HCT116 (cell line): ENCODE data around the gene MADCAM1. TPM values are rescaled to one million over a fixed set of nuclear protein-coding genes. Genes with fewer than 3 reads are reported as not detected.
A peak's percentile ranks its signal among the peaks of the same experiment; 100 is the strongest.

Source experiments
- ATAC-seq: fragments of 200-7000 bp; cut with Tn5 transposase; 2 replicates; pipeline ENCODE4 v1.9.1; 2020; ENCODE audit warnings: mild to moderate bottlenecking, moderate library complexity
- BruUV-seq: library from RNA; stranded (reverse); fragments of 400-500 nt; replicated peaks from 2 replicates; lab custom pipeline; 2021; lab: Mats Ljungman, UMichigan
- CTCF ChIA-PET: fragments of 300-600 bp; sonication (Branson Sonifier 250); formaldehyde crosslinking; loops from one replicate; lab custom pipeline; 2021; ENCODE audit warnings: antibody characterized with exemption; lab: Charles Lee
- POLR2A ChIA-PET: fragments of 300-600, 350-600 bp; sonication (Branson Sonifier 250); formaldehyde crosslinking; loops from one replicate; lab custom pipeline; 2021; ENCODE audit warnings: antibody characterized with exemption; lab: Charles Lee
- RAD21 ChIA-PET, 2 experiments: fragments of 300-600 bp; sonication (Branson Sonifier 250); formaldehyde crosslinking; loops; one replicate each; lab custom pipeline; 2023; ENCODE audit warnings: low total read pairs in 2 of 2; ENCODE audit not compliant: uncharacterized antibody in 2 of 2, unreplicated experiment in 2 of 2, low non-redundant PET in 1 of 2; lab: Charles Lee
- DNase-seq: peaks from one replicate; pipeline ENCODE4 v3.0.0-alpha.2; 2010; ENCODE audit warnings: low read depth, low spot score
- H2AFZ ChIP-seq: fragments of 200-600 bp; shearing (Covaris generic), sonication (generic); 2 replicates; pipeline ENCODE4 v1.6.1; 2017; ENCODE audit warnings: low read depth, mixed run types, mixed read lengths, antibody characterized with exemption, low read length; ENCODE audit not compliant: poor library complexity, severe bottlenecking
- H3K27ac ChIP-seq: 2 replicates; pipeline ENCODE4 v1.5.1; 2012; ENCODE audit warnings: low read depth, low read length
- H3K27me3 ChIP-seq: fragments of 200-600 bp; sonication (generic); 2 replicates; pipeline ENCODE4 v1.6.1; 2016; ENCODE audit warnings: mixed run types, low read length, mixed read lengths; ENCODE audit not compliant: insufficient read depth
- H3K36me3 ChIP-seq, 2 experiments: fragments of 200-500 bp in 1 of 2; fragments of 200-600 bp in 1 of 2; sonication (Bioruptor generic) in 1 of 2; sonication (generic) in 1 of 2; 2 replicates each; pipeline versions ENCODE4 v1.5.1 to v1.6.1; 2014 to 2016; ENCODE audit warnings: low read length in 2 of 2, inconsistent platforms in 1 of 2, mixed read lengths in 1 of 2, mixed run types in 1 of 2; ENCODE audit not compliant: insufficient read depth in 2 of 2, control insufficient read depth in 1 of 2
- H3K4me1 ChIP-seq, 2 experiments: fragments of 200-600 bp in 1 of 2; sonication (generic) in 1 of 2; 2 replicates each; pipeline versions ENCODE4 v1.5.1 to v1.6.1; 2012 to 2017; ENCODE audit warnings: low read length in 2 of 2, inconsistent platforms in 1 of 2, mild to moderate bottlenecking in 1 of 2, mixed read lengths in 1 of 2, mixed run types in 1 of 2, moderate library complexity in 1 of 2; ENCODE audit not compliant: insufficient read depth in 2 of 2, control insufficient read depth in 1 of 2
- H3K4me2 ChIP-seq: fragments of 200-600 bp; sonication (generic); 2 replicates; pipeline ENCODE4 v1.6.1; 2017; ENCODE audit warnings: mixed run types, low read length, mixed read lengths
- H3K4me3 ChIP-seq, 2 experiments: fragments of 200-600 bp in 1 of 2; sonication (generic) in 1 of 2; replicated peaks in 1 of 2; 2 replicates each; pipeline ENCODE4 v1.5.1; 2011 to 2016; ENCODE audit warnings: low read length in 2 of 2, control low read depth in 1 of 2, low read depth in 1 of 2, mild to moderate bottlenecking in 1 of 2, mixed read lengths in 1 of 2, mixed run types in 1 of 2
- H3K79me2 ChIP-seq: fragments of 200-600 bp; sonication (generic); 2 replicates; pipeline ENCODE4 v1.6.1; 2017; ENCODE audit warnings: mild to moderate bottlenecking, mixed run types, low read length, moderate library complexity, mixed read lengths; ENCODE audit not compliant: insufficient read depth
- H3K9ac ChIP-seq: fragments of 200-600 bp; sonication (generic); 2 replicates; pipeline ENCODE4 v1.6.1; 2016; ENCODE audit warnings: low read length, mixed read lengths
- H3K9me2 ChIP-seq: fragments of 200-600 bp; sonication (generic), shearing (Covaris generic); 2 replicates; pipeline ENCODE4 v1.6.1; 2017; ENCODE audit warnings: mixed run types, mild to moderate bottlenecking, moderate library complexity; ENCODE audit not compliant: insufficient read depth
- H3K9me3 ChIP-seq, 2 experiments: fragments of 200-500 bp in 1 of 2; fragments of 200-600 bp in 1 of 2; sonication (Bioruptor generic) in 1 of 2; sonication (generic) in 1 of 2; 2 replicates each; pipeline ENCODE4 v1.6.1; 2014 to 2017; ENCODE audit warnings: low read length in 2 of 2, mixed read lengths in 2 of 2, inconsistent platforms in 1 of 2, low read depth in 1 of 2, mild to moderate bottlenecking in 1 of 2, mixed run types in 1 of 2, moderate library complexity in 1 of 2; ENCODE audit not compliant: control insufficient read depth in 1 of 2, insufficient read depth in 1 of 2
- H4K20me1 ChIP-seq: fragments of 200-600 bp; sonication (generic), shearing (Covaris generic); 2 replicates; pipeline ENCODE4 v1.6.1; 2017; ENCODE audit warnings: mixed run types, mild to moderate bottlenecking, moderate library complexity; ENCODE audit not compliant: insufficient read depth
- CBX3 ChIP-seq: IDR thresholded peaks from 2 replicates; pipeline ENCODE4 v1.6.1; 2012; ENCODE audit warnings: low read depth
- CEBPB ChIP-seq: IDR thresholded peaks from 2 replicates; pipeline ENCODE4 v1.6.1; 2012; ENCODE audit warnings: low read depth
- EGR1 ChIP-seq: IDR thresholded peaks from 2 replicates; pipeline ENCODE4 v1.6.1; 2012; ENCODE audit warnings: low read depth
- ELF1 ChIP-seq: IDR thresholded peaks from 2 replicates; pipeline ENCODE4 v1.6.1; 2012; ENCODE audit warnings: low read depth, borderline replicate concordance
- EZH2 ChIP-seq: fragments of 200-600 bp; sonication (generic); IDR thresholded peaks from 2 replicates; pipeline ENCODE4 v1.6.1; 2017; ENCODE audit warnings: antibody characterized with exemption, mixed run types
- EZH2phosphoT487 ChIP-seq: fragments of 200-600 bp; IDR thresholded peaks from 2 replicates; pipeline ENCODE4 v1.6.1; 2018; ENCODE audit warnings: antibody characterized with exemption, borderline replicate concordance
- MAX ChIP-seq: IDR thresholded peaks from 2 replicates; pipeline ENCODE4 v1.6.1; 2012
- REST ChIP-seq: IDR thresholded peaks from 2 replicates; pipeline ENCODE4 v1.6.1; 2012; ENCODE audit warnings: low read depth
- SIN3A ChIP-seq: IDR thresholded peaks from 2 replicates; pipeline ENCODE4 v1.6.1; 2012; ENCODE audit warnings: low read depth
- SP1 ChIP-seq: IDR thresholded peaks from 2 replicates; pipeline ENCODE4 v1.6.1; 2012; ENCODE audit warnings: low read depth
- SRF ChIP-seq: IDR thresholded peaks from 2 replicates; pipeline ENCODE4 v1.6.1; 2012; ENCODE audit warnings: low read depth
- TCF7L2 ChIP-seq: IDR thresholded peaks from 2 replicates; pipeline ENCODE4 v1.7.0; 2011; ENCODE audit warnings: borderline replicate concordance, inconsistent platforms; ENCODE audit not compliant: insufficient read depth, insufficient read length; ENCODE audit errors: extremely low read depth
- YY1 ChIP-seq: IDR thresholded peaks from 2 replicates; pipeline ENCODE4 v1.6.1; 2011; ENCODE audit warnings: low read length, low read depth, moderate library complexity, mild to moderate bottlenecking; ENCODE audit not compliant: insufficient replicate concordance; ENCODE audit errors: extremely low read depth
- ZFX ChIP-seq: fragments of 450-650 bp; IDR thresholded peaks from 2 replicates; pipeline ENCODE4 v1.6.1; 2017
- intact Hi-C: fragments of 100-400 bp; cut with micrococcal nuclease; formaldehyde crosslinking; loops from 2 replicates; pipeline ENCODE4 v1.10.0; 2022
- total RNA-seq: library from RNA; stranded (reverse); gene quantifications from one replicate; pipeline ENCODE4 v1.2.1, GENCODE V29; 2021; ENCODE audit not compliant: unreplicated experiment

Gene MADCAM1
- total RNA-seq, 1 experiment from 2014 or later: 0.57 TPM

GRCh38 chr19:497869-498510 is 1.7 kb downstream of the MADCAM1 start:
- H3K27ac ChIP-seq: no peak overlapping the region
- no peak overlapping the region for H3K4me2 ChIP-seq
- H3K4me1 ChIP-seq: peaks cover 2 to 10% of the 10 kb centered on the region in 2 experiments; a peak in 3 of 4 replicates
- no peak for DNase-seq
- RAD21 ChIA-PET: no interaction called here
- H3K27me3 ChIP-seq: no peaks in the 10 kb centered on the region
- ATAC-seq: peak; percentile 20; the same call in 1 of the 2 replicates
- intact Hi-C loops: no loop called here
- POLR2A ChIA-PET: interaction anchor here (1.0 kb wide), 1 partner anchor 9 kb away, joined by 3 read pairs; no protein-coding TSS in a partner anchor
- H4K20me1 ChIP-seq: no peaks in the 10 kb centered on the region
- no peak overlapping the region for H3K9ac ChIP-seq
- no peak overlapping the region for H3K4me3 ChIP-seq
- H3K9me3 ChIP-seq: no peaks in the 10 kb centered on the region; a peak in 1 of 4 replicates
- H2AFZ ChIP-seq: no peak overlapping the region
- no peaks in the 10 kb centered on the region for H3K79me2 ChIP-seq
- no peaks in the 10 kb centered on the region for H3K36me3 ChIP-seq
- H3K9me2 ChIP-seq: no peaks in the 10 kb centered on the region
- TF ChIP-seq EZH2phosphoT487 (no peak), ZFX (0 out of 2 replicates have a peak, but pooled peaks have one; percentile 6)
- CTCF ChIA-PET: interaction anchor here (1.0 to 1.1 kb wide), 2 partner anchors 8 to 13 kb away, joined by 3 to 4 read pairs; no protein-coding TSS in a partner anchor
- BruUV-seq: no TSS peak

GRCh38 chr19:498511-498891 is 2.2 kb downstream of the MADCAM1 start:
- Histone ChIP-seq H3K9me3 (no peaks in the 10 kb centered on the region), H3K4me3 (no peak overlapping the region), H3K9ac (no peak overlapping the region), H3K27ac (no peak overlapping the region), H3K79me2 (no peaks in the 10 kb centered on the region), H3K4me2 (no peak overlapping the region), H3K4me1 (peaks cover 2 to 10% of the 10 kb centered on the region in 2 experiments; a peak in 3 of 4 replicates), H3K9me2 (no peaks in the 10 kb centered on the region), H2AFZ (no peak overlapping the region), H4K20me1 (no peaks in the 10 kb centered on the region), H3K36me3 (no peaks in the 10 kb centered on the region), H3K27me3 (no peaks in the 10 kb centered on the region)
- ATAC-seq (no peak), DNase-seq (no peak)
- ChIA-PET POLR2A (interaction anchor here (1.0 kb wide), 1 partner anchor 8 kb away, joined by 3 read pairs; no protein-coding TSS in a partner anchor), CTCF (interaction anchor here (1.0 to 1.1 kb wide), 2 partner anchors 8 to 12 kb away, joined by 3 to 4 read pairs; no protein-coding TSS in a partner anchor), RAD21 (no interaction called here)
- intact Hi-C loops: no loop called here
- no TSS peak for BruUV-seq
- TF ChIP-seq SIN3A (no peak), CEBPB (no peak), MAX (no peak), YY1 (no peak), REST (no peak), EZH2phosphoT487 (no peak), SP1 (no peak), TCF7L2 (no peak), ELF1 (no peak), CBX3 (no peak), EGR1 (no peak), EZH2 (no peak), SRF (no peak)
